ENCODE data around the gene DAZAP1.

DAZAP1 gene

GRCh38 chr19:1459479-1459878, 52.1 kb downstream of the DAZAP1 start:
- no peak for DNase-seq (ENCODE audit: insufficient read length, low spot score)

GRCh38 chr19:1460033-1460995, 52.9 kb downstream of the DAZAP1 start:
- DNase-seq (ENCODE audit: insufficient read length, low spot score) (no peak), FAIRE-seq (no peak)
- no peak for TF ChIP-seq POLR2A (IDR thresholded peaks at IDR 0.05; ENCODE audit: low read depth, low read length)

More at GRCh38 chr19:1459479-1459878, 52.1 kb downstream of the DAZAP1 start:
- FAIRE-seq: no peak
- TF ChIP-seq POLR2A (IDR thresholded peaks at IDR 0.05; ENCODE audit: low read depth, low read length): no peak

GRCh38 chr19:1461862-1462261, 54.5 kb downstream of the DAZAP1 start:
- FAIRE-seq (no peak), DNase-seq (ENCODE audit: insufficient read length, low spot score) (no peak)
- TF ChIP-seq POLR2A (IDR thresholded peaks at IDR 0.05; ENCODE audit: low read depth, low read length): no peak

GRCh38 chr19:1465191-1466016, 58.0 kb downstream of the DAZAP1 start:
- DNase-seq (ENCODE audit: insufficient read length, low spot score): no peak
- no peak for FAIRE-seq
- TF ChIP-seq POLR2A (IDR thresholded peaks at IDR 0.05; ENCODE audit: low read depth, low read length): no peak

GRCh38 chr19:1466018-1466460, 58.7 kb downstream of the DAZAP1 start:
- TF ChIP-seq POLR2A (IDR thresholded peaks at IDR 0.05; ENCODE audit: low read depth, low read length): no peak
- DNase-seq (ENCODE audit: insufficient read length, low spot score) (no peak), FAIRE-seq (no peak)

- no peak for TF ChIP-seq POLR2A (IDR thresholded peaks at IDR 0.05; ENCODE audit: low read depth, low read length)
- FAIRE-seq (no peak), DNase-seq (ENCODE audit: insufficient read length, low spot score) (no peak)
Measured at GRCh38 chr19:1466461-1467214, 59.3 kb downstream of the DAZAP1 start.

GRCh38 chr19:1467215-1467489, 59.8 kb downstream of the DAZAP1 start:
- no peak for TF ChIP-seq POLR2A (IDR thresholded peaks at IDR 0.05; ENCODE audit: low read depth, low read length)
- no peak for FAIRE-seq
- no peak for DNase-seq (ENCODE audit: insufficient read length, low spot score)

- DNase-seq (ENCODE audit: insufficient read length, low spot score): no peak
- FAIRE-seq: no peak
- no peak for TF ChIP-seq POLR2A (IDR thresholded peaks at IDR 0.05; ENCODE audit: low read depth, low read length)
Measured at GRCh38 chr19:1467490-1468273, 60.3 kb downstream of the DAZAP1 start.

- no peak for FAIRE-seq
- no peak for DNase-seq (ENCODE audit: insufficient read length, low spot score)
- TF ChIP-seq POLR2A (IDR thresholded peaks at IDR 0.05; ENCODE audit: low read depth, low read length): no peak
Measured at GRCh38 chr19:1468274-1468820, 61.0 kb downstream of the DAZAP1 start.

GRCh38 chr19:1468821-1469254, 61.5 kb downstream of the DAZAP1 start:
- FAIRE-seq (no peak), DNase-seq (ENCODE audit: insufficient read length, low spot score) (no peak)
- no peak for TF ChIP-seq POLR2A (IDR thresholded peaks at IDR 0.05; ENCODE audit: low read depth, low read length)

GRCh38 chr19:1469255-1470054, 62.1 kb downstream of the DAZAP1 start:
- FAIRE-seq: no peak
- DNase-seq (ENCODE audit: insufficient read length, low spot score): no peak
- TF ChIP-seq POLR2A (IDR thresholded peaks at IDR 0.05; ENCODE audit: low read depth, low read length): no peak

- FAIRE-seq (no peak), DNase-seq (ENCODE audit: insufficient read length, low spot score) (no peak)
- TF ChIP-seq POLR2A (IDR thresholded peaks at IDR 0.05; ENCODE audit: low read depth, low read length): no peak
Measured at GRCh38 chr19:1470055-1470304, 62.6 kb downstream of the DAZAP1 start.

Measured in H54 (cell line).